ENCODE measurements around the gene MGAT4A. TPM values are rescaled to one million over a fixed set of nuclear protein-coding genes. Genes with fewer than 3 reads are reported as not detected.

MGAT4A gene
- total RNA-seq, 2 experiments from 2014 or later = 10.1 to 15.4 TPM

- Histone ChIP-seq H2AFZ (ENCODE audit: low read length) (peak overlapping the region; percentile 83; the same call in 1 of the 2 replicates), H3K9me2 (ENCODE audit: insufficient read depth, low read length) (no peaks in the 10 kb centered on the region), H3K9me3 (ENCODE audit: low read length) (no peaks in the 10 kb centered on the region), H3K4me3 (ENCODE audit: low read depth, low read length, poor library complexity, severe bottlenecking) (no peak overlapping the region), H4K20me1 (ENCODE audit: insufficient read depth, low read length) (no peaks in the 10 kb centered on the region), H3K27ac (ENCODE audit: low read depth, low read length, poor library complexity, severe bottlenecking) (no peak overlapping the region), H3K79me2 (ENCODE audit: insufficient read depth, low read depth, low read length) (no peaks in the 10 kb centered on the region), H3K4me1 (ENCODE audit: insufficient read depth, low read length, poor library complexity, severe bottlenecking) (peaks cover 21% of the 10 kb centered on the region), H3K36me3 (ENCODE audit: insufficient read depth, low read length) (no peaks in the 10 kb centered on the region; the same call in 1 of the 2 replicates), H3K4me2 (ENCODE audit: low read length) (peak overlapping the region; percentile 31)
- TF ChIP-seq, protein P1, sequence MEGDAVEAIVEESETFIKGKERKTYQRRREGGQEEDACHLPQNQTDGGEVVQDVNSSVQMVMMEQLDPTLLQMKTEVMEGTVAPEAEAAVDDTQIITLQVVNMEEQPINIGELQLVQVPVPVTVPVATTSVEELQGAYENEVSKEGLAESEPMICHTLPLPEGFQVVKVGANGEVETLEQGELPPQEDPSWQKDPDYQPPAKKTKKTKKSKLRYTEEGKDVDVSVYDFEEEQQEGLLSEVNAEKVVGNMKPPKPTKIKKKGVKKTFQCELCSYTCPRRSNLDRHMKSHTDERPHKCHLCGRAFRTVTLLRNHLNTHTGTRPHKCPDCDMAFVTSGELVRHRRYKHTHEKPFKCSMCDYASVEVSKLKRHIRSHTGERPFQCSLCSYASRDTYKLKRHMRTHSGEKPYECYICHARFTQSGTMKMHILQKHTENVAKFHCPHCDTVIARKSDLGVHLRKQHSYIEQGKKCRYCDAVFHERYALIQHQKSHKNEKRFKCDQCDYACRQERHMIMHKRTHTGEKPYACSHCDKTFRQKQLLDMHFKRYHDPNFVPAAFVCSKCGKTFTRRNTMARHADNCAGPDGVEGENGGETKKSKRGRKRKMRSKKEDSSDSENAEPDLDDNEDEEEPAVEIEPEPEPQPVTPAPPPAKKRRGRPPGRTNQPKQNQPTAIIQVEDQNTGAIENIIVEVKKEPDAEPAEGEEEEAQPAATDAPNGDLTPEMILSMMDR (conservative IDR thresholded peaks at IDR 0.05; ENCODE audit: low read length) = no peak
- TF ChIP-seq EZH2phosphoT487 (IDR thresholded peaks at IDR 0.05; ENCODE audit: borderline replicate concordance, low read depth, low read length) = no peak
- CTCF ChIA-PET (ENCODE audit: unreplicated experiment) = no interaction called here
- POLR2A ChIA-PET = interaction anchor here (0.6 to 0.9 kb wide), 2 partner anchors 9 to 23 kb away, joined by 3 to 4 read pairs; no protein-coding TSS in a partner anchor
- intact Hi-C loops (cut with micrococcal nuclease; ENCODE audit: unreplicated experiment) = no loop called here
- DNase-seq (ENCODE audit: low spot score) = no peak
- BruUV-seq (replicated peaks) = no TSS peak
Observed at GRCh38 chr2:98748292-98749065, 17.5 kb upstream of the MGAT4A start.

- Histone ChIP-seq H3K9me3 (ENCODE audit: low read length) (no peaks in the 10 kb centered on the region), H3K4me3 (ENCODE audit: low read depth, low read length, poor library complexity, severe bottlenecking) (no peak overlapping the region), H4K20me1 (ENCODE audit: insufficient read depth, low read length) (no peaks in the 10 kb centered on the region), H3K9me2 (ENCODE audit: insufficient read depth, low read length) (no peaks in the 10 kb centered on the region), H2AFZ (ENCODE audit: low read length) (peak overlapping the region; percentile 83; the same call in 1 of the 2 replicates), H3K36me3 (ENCODE audit: insufficient read depth, low read length) (no peaks in the 10 kb centered on the region; the same call in 1 of the 2 replicates), H3K4me2 (ENCODE audit: low read length) (peak overlapping the region; percentile 31), H3K4me1 (ENCODE audit: insufficient read depth, low read length, poor library complexity, severe bottlenecking) (peaks cover 21% of the 10 kb centered on the region), H3K27ac (ENCODE audit: low read depth, low read length, poor library complexity, severe bottlenecking) (no peak overlapping the region), H3K79me2 (ENCODE audit: insufficient read depth, low read depth, low read length) (no peaks in the 10 kb centered on the region)
- POLR2A ChIA-PET = interaction anchor here (0.7 to 1.3 kb wide), 4 partner anchors 10 to 1289 kb away, joined by 3 to 5 read pairs (median 4); no protein-coding TSS in a partner anchor
- CTCF ChIA-PET (ENCODE audit: unreplicated experiment) = interaction anchor here (0.6 kb wide), 1 partner anchor 24 kb away, joined by 3 read pairs; no protein-coding TSS in a partner anchor
- no TSS peak for BruUV-seq (replicated peaks)
- no peak for DNase-seq (ENCODE audit: low spot score)
- intact Hi-C loops (cut with micrococcal nuclease; ENCODE audit: unreplicated experiment) = no loop called here
- TF ChIP-seq, protein P1 (conservative IDR thresholded peaks at IDR 0.05; ENCODE audit: low read length) = no peak
- TF ChIP-seq EZH2phosphoT487 (IDR thresholded peaks at IDR 0.05; ENCODE audit: borderline replicate concordance, low read depth, low read length) = no peak
Observed at GRCh38 chr2:98747888-98748287, 17.0 kb upstream of the MGAT4A start.

DNA sequence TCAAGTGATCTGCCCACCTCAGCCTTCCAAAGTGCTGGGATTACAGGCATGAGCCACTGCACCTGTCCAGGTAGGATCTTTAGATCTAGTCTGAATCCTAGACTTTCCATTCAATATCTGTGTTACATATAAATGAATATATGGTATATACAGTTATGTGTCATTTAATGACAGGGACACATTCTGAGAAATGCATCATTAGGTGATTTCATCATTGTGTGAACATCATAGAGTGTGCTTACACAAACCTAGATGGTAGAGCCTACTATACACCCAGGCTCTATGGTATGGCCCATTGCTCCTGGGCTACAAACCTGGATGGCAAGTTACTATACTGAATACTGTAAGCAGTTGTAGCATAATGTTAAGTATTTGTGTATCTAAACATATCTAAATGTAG lies 15.5 kb upstream of the MGAT4A start:
- TF ChIP-seq EZH2phosphoT487 (IDR thresholded peaks at IDR 0.05; ENCODE audit: borderline replicate concordance, low read depth, low read length) = no peak
- TF ChIP-seq, protein P1 (conservative IDR thresholded peaks at IDR 0.05; ENCODE audit: low read length) = no peak
- no TSS peak for BruUV-seq (replicated peaks)
- Histone ChIP-seq H3K4me1 (ENCODE audit: insufficient read depth, low read length, poor library complexity, severe bottlenecking) (peaks cover 21% of the 10 kb centered on the region), H3K27ac (ENCODE audit: low read depth, low read length, poor library complexity, severe bottlenecking) (no peak overlapping the region), H3K9me3 (ENCODE audit: low read length) (no peaks in the 10 kb centered on the region), H4K20me1 (ENCODE audit: insufficient read depth, low read length) (no peaks in the 10 kb centered on the region), H3K36me3 (ENCODE audit: insufficient read depth, low read length) (no peaks in the 10 kb centered on the region; the same call in 1 of the 2 replicates), H3K4me3 (ENCODE audit: low read depth, low read length, poor library complexity, severe bottlenecking) (no peak overlapping the region), H3K9me2 (ENCODE audit: insufficient read depth, low read length) (no peaks in the 10 kb centered on the region), H2AFZ (ENCODE audit: low read length) (no peak overlapping the region), H3K79me2 (ENCODE audit: insufficient read depth, low read depth, low read length) (no peaks in the 10 kb centered on the region), H3K4me2 (ENCODE audit: low read length) (no peak overlapping the region)
- no peak for DNase-seq (ENCODE audit: low spot score)
- intact Hi-C loops (cut with micrococcal nuclease; ENCODE audit: unreplicated experiment) = no loop called here
- ChIA-PET CTCF (ENCODE audit: unreplicated experiment) (no interaction called here), POLR2A (no interaction called here)

Measured in OCI-LY7 (cell line).